Right lobe of liver (tissue), 4 donors: ENCODE data around the gene SF3B6.

Experiments used
- POLR2A ChIP-seq: fragments of 450-650 bp; IDR thresholded peaks from one replicate; pipeline ENCODE4 v1.6.1; 2017; ENCODE audit warnings: antibody characterized with exemption, mild to moderate bottlenecking
- TF ChIP-seq, protein P1 (sequence below), 4 donors: fragments of 200-600 bp in 3 of 4; fragments of 450-650 bp in 1 of 4; IDR thresholded peaks; one replicate each; pipeline versions ENCODE4 v1.5.1 to v1.8.0; 2016 to 2022; ENCODE audit warnings: antibody characterized with exemption in 4 of 4, mild to moderate bottlenecking in 2 of 4
- donor health status: DM: no; HTN: no; CAD: no.
- donor health status: DM: no; HTN: no; CAD: no.
- donor health status: DM: no; HTN: yes; CAD: no.

DNA sequence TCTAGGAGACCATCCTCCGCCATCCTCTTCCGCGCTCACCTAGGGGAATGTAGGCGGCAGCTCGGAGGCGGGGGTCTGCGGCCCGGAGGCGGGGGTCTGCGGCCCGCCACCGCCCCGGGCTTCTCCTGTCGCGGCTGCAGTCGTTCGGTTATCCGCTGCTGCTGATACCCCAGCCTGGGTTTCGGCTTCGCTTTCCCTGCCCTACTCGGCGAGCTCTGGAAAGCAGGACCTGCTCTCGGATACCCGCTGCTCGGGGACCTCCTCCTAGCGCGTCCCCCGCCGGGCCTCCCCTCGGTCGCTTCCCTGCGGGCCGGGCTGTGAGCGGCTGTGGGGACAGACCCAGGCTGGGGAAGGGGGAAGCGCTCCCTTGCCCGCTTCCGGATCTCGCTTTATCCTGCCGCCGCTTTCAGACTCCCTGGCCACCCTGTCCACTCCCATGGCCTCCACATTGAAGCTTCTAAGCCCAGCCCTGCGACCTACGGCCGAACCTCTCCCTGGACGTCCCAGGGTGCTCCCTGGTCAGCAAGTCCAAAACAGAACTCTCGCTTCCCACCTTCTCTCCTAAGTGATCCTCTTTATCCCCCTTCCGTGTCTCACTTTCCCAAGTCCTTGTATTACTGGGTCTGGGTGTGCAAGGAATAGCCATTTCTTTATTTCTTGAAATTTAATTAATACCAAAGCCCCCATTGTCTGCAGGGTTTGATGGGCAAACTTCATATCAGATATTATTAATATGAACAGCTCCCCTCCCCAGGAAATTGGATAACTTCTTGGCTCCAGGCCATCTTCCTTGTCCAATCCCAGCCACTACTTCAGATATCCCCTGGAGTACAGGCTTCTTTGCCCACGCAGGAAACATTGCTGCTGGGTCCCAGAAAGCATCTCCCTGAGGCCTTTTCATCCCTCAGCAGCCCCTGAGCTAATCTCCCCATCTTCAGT, 25.8 kb downstream of the SF3B6 start:
- TF ChIP-seq, protein P1, sequence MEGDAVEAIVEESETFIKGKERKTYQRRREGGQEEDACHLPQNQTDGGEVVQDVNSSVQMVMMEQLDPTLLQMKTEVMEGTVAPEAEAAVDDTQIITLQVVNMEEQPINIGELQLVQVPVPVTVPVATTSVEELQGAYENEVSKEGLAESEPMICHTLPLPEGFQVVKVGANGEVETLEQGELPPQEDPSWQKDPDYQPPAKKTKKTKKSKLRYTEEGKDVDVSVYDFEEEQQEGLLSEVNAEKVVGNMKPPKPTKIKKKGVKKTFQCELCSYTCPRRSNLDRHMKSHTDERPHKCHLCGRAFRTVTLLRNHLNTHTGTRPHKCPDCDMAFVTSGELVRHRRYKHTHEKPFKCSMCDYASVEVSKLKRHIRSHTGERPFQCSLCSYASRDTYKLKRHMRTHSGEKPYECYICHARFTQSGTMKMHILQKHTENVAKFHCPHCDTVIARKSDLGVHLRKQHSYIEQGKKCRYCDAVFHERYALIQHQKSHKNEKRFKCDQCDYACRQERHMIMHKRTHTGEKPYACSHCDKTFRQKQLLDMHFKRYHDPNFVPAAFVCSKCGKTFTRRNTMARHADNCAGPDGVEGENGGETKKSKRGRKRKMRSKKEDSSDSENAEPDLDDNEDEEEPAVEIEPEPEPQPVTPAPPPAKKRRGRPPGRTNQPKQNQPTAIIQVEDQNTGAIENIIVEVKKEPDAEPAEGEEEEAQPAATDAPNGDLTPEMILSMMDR (IDR thresholded peaks at IDR 0.05): no peak
- TF ChIP-seq POLR2A: no peak
